ENCODE measurements around the gene CDH8.

Gene CDH8

DNA sequence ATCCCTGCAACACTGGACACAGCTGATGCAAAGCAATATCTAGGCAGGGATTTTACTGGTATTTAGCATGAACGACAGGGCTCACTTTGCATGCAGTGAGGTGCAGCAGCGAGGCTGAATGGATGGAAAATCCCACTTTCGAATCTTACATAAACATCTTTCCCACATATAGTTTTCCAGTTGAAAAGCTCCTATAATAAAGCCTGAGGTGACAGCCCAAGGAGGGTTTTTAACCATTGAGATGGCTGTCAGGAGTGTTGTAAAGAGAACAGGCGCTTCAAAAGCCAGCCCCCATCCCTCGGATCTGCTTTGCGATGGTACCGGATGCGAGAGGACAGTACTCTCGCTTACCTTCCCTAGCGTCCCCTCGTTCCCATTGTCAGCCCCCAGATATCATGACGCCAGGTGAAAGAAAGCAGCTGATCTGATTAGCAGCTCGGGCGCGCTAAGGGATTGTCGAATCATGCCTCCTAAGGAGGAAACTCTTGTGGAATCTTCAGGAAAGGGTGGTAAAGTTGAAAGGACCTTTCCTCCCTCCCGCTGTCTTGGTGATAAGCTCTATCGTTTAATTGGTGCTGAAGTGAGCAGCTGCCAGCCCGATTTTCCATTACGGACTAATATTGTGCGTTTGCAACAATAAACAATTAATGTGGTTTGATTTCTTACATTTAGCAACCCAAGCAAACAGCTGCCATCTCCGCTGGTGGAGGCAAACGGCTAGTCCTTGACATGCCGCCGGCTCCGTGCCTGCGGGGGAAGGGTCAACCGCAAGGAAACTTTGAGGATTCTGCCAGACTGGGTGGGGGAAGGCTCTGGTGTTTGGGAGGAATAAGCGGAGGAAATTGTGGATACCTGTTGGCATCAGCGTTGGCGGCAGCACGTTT lies 1.8 kb downstream of the CDH8 start:
- DNase-seq (ENCODE audit: low read depth) = no peak
- H3K4me3 ChIP-seq (replicated peaks; ENCODE audit: low read depth, low read length) = no peak overlapping the region
- TF ChIP-seq, protein P1, sequence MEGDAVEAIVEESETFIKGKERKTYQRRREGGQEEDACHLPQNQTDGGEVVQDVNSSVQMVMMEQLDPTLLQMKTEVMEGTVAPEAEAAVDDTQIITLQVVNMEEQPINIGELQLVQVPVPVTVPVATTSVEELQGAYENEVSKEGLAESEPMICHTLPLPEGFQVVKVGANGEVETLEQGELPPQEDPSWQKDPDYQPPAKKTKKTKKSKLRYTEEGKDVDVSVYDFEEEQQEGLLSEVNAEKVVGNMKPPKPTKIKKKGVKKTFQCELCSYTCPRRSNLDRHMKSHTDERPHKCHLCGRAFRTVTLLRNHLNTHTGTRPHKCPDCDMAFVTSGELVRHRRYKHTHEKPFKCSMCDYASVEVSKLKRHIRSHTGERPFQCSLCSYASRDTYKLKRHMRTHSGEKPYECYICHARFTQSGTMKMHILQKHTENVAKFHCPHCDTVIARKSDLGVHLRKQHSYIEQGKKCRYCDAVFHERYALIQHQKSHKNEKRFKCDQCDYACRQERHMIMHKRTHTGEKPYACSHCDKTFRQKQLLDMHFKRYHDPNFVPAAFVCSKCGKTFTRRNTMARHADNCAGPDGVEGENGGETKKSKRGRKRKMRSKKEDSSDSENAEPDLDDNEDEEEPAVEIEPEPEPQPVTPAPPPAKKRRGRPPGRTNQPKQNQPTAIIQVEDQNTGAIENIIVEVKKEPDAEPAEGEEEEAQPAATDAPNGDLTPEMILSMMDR (IDR thresholded peaks at IDR 0.05; ENCODE audit: low read length, missing control alignments) = no peak

DNA sequence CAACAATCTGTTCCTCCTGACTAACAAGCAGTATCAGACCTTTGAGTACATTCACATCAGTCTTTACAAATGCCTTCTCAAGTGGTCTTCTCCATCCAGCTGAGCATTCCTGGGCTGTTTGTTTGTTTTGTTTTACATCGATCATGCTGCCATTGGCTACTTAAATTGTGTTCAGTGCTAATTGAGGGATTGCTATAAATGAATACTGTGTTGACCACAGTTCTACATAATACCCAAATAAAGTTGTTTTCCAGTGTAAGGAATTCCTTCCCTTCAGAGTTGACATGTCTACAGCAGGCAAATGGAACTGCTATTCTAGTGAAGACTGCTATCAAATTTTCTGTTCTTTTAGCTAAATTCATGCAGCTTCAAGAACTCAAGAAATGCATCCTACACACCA lies 3.2 kb downstream of the CDH8 start:
- H3K4me3 ChIP-seq (replicated peaks; ENCODE audit: low read depth, low read length) = no peak overlapping the region
- TF ChIP-seq, protein P1 (IDR thresholded peaks at IDR 0.05; ENCODE audit: low read length, missing control alignments) = no peak
- DNase-seq (ENCODE audit: low read depth) = no peak

DNA sequence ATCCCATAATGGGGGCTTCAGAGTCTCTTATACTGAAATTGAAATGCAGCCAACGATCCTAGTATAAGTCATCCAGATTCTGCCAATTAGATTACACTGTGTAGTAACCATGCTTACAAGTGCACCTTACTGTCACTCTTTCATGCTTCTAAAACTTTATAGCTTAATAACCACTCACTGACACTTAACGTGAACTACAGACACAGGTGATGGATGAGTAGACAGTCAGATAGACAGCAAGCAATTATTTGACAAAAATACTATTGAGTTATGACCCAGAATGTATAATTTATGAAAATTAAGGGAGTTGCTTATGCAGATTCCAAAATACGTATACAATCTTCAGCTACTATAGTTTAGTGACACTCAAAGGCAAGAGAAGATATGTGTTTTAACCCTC lies 6.3 kb downstream of the CDH8 start:
- DNase-seq (ENCODE audit: low read depth) = no peak
- H3K4me3 ChIP-seq (replicated peaks; ENCODE audit: low read depth, low read length) = no peak overlapping the region
- TF ChIP-seq, protein P1 (IDR thresholded peaks at IDR 0.05; ENCODE audit: low read length, missing control alignments) = no peak

DNA sequence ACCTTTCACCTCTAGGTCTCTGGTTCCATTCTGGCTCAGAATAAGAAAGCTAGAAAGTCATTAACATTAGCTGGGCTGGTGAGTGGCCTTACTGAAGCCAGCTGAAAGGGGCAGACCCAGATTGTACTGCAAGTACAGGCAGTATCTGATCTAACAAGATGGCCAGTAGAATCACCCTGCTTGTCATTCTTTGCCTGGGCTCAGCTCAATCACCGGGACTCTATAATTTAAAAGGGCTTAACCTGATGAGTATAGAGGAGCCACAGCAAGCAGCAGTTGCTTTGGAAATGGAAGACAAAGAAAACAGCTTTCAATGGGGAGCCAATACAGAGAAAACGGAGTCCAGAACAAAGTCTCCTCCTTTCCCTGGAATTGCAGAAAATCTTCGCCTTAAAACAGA lies 13.6 kb downstream of the CDH8 start:
- no peak overlapping the region for H3K4me3 ChIP-seq (replicated peaks; ENCODE audit: low read depth, low read length)
- TF ChIP-seq, protein P1 (IDR thresholded peaks at IDR 0.05; ENCODE audit: low read length, missing control alignments) = no peak
- DNase-seq (ENCODE audit: low read depth) = no peak

DNA sequence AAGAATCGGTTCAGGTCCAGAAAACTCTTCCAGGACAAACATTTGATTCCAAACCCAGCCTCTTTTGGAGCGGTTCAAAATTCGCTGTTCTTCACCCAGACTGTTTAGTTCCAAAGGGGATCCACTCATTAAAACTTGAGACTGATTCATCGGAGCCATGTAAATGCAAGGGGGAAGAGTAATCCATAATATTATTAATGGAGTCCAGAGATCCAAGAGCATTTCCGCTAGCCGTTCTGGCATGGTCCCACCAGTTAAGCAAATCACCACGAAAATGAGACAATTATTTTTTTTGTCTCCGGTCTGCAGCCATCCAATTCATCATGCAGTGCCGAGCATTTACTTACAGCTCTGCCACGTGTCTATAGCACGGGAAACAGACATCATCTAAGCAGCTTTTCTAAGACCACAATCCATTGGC lies 15.1 kb downstream of the CDH8 start:
- TF ChIP-seq, protein P1 (IDR thresholded peaks at IDR 0.05; ENCODE audit: low read length, missing control alignments) = no peak
- no peak for DNase-seq (ENCODE audit: low read depth)
- H3K4me3 ChIP-seq (replicated peaks; ENCODE audit: low read depth, low read length) = no peak overlapping the region

DNA sequence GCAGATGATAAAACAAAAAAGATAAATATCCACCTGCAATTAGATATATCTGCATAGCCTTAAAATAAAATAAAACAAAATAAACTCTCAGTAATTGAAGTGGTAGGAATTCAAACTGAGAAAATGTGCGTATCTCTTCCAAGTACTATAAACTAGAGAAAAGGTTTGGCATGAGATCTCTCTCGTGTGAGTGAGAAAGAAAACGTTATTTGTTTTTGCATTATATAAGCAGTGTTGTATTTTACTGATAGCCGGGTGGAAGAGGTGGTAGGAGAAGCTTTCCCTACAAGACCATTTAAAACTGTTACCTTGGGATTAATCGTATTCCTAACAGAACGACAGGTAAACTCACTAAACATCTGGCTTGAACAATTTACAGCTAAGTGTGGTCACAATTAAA lies 15.6 kb downstream of the CDH8 start:
- TF ChIP-seq, protein P1 (IDR thresholded peaks at IDR 0.05; ENCODE audit: low read length, missing control alignments) = no peak
- DNase-seq (ENCODE audit: low read depth) = no peak
- no peak overlapping the region for H3K4me3 ChIP-seq (replicated peaks; ENCODE audit: low read depth, low read length)

DNA sequence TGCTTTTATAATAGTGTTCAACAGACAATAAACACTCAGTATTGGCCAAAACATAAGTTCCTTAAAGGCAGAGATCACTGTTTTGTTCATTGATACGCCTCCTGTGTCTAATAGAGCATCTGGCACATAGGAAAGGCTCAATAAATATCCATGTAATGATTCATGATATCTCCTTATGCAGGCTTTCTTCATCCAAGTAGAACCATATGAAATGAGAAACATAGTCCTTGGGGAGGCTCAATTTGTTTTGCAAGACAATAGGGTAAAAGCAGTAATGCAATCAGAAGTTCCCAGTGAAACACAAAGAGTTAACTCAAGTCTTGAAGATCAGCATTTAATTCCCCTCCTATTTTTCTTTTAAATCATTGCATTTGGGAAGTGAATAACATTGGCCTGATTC lies 16.4 kb downstream of the CDH8 start:
- H3K4me3 ChIP-seq (replicated peaks; ENCODE audit: low read depth, low read length) = no peak overlapping the region
- no peak for DNase-seq (ENCODE audit: low read depth)
- TF ChIP-seq, protein P1 (IDR thresholded peaks at IDR 0.05; ENCODE audit: low read length, missing control alignments) = no peak

Data from fibroblast of pulmonary artery (primary cell).